Mammary epithelial cell (primary cell): ENCODE results near the gene S100A8.

Experiments used
- CTCF ChIP-seq, 2 donors: IDR thresholded peaks in 1 of 2; conservative IDR thresholded peaks in 1 of 2; 2 replicates each; pipeline ENCODE4 v1.5.1; 2011 to 2012; ENCODE audit warnings: inconsistent platforms in 2 of 2, low read length in 2 of 2, mild to moderate bottlenecking in 2 of 2, control low read depth in 1 of 2, low read depth in 1 of 2; ENCODE audit not compliant: insufficient read depth in 1 of 2; ENCODE audit errors: extremely low read depth in 1 of 2
- EZH2 ChIP-seq: IDR thresholded peaks from 2 replicates; pipeline ENCODE4 v1.6.1; 2012; ENCODE audit warnings: low read length, inconsistent platforms, borderline replicate concordance

- TF ChIP-seq CTCF (conservative IDR thresholded peaks at IDR 0.05 in 1 of 2, IDR thresholded peaks at IDR 0.05 in 1 of 2; ENCODE audit: extremely low read depth in 1 of 2, insufficient read depth in 1 of 2, low read depth in 1 of 2, low read length in 2 of 2) (no peak), EZH2 (no peak)
These were observed 31.6 kb downstream of the S100A8 start for GRCh38 chr1:153359241-153359640.
